Prostate gland (tissue), 2 donors: ENCODE measurements around the gene CSK.

ENCODE experiments used
- CTCF ChIP-seq, 4 experiments: fragments of 200-600 bp in 2 of 4; fragments of 450-650 bp in 2 of 4; sonication (generic) in 2 of 4; IDR thresholded peaks; 1 replicate in 3 of 4; 2 replicates in 1 of 4; pipeline ENCODE4 v1.5.1; 2016 to 2019; ENCODE audit warnings: antibody characterized with exemption in 4 of 4, mild to moderate bottlenecking in 2 of 4, moderate library complexity in 2 of 4
- POLR2A ChIP-seq: fragments of 450-650 bp; IDR thresholded peaks from one replicate; pipeline ENCODE4 v1.6.1; 2016; ENCODE audit warnings: antibody characterized with exemption, mild to moderate bottlenecking
- POLR2AphosphoS5 ChIP-seq: sonication (generic); formaldehyde crosslinking; IDR thresholded peaks from one replicate; pipeline ENCODE4 v1.6.1; 2017; ENCODE audit warnings: antibody characterized with exemption

- TF ChIP-seq CTCF (IDR thresholded peaks at IDR 0.05) (no peak), POLR2AphosphoS5 (no peak), POLR2A (no peak)
Measured at GRCh38 chr15:74794970-74795349, 13.1 kb downstream of the CSK start.
